ENCODE measurements around the gene GRIPAP1. TPM values are rescaled to one million over a fixed set of nuclear protein-coding genes. Genes with fewer than 3 reads are reported as not detected.

GRIPAP1 gene
- total RNA-seq, 1 experiment from 2014 or later = 92.8 TPM

- TF ChIP-seq CTCF (IDR thresholded peaks at IDR 0.05; ENCODE audit: unreplicated experiment) = no peak
- intact Hi-C loops (cut with micrococcal nuclease; ENCODE audit: unreplicated experiment) = no loop called here
- no TSS peak for BruUV-seq (replicated peaks)
- Mint-ChIP-seq H3K27ac (ENCODE audit: unreplicated experiment) (no peak overlapping the region), H3K4me3 (ENCODE audit: low read depth, unreplicated experiment) (no peak overlapping the region), H3K9me3 (ENCODE audit: low read depth, unreplicated experiment) (no peaks in the 10 kb centered on the region), H3K27me3 (ENCODE audit: unreplicated experiment) (no peaks in the 10 kb centered on the region), H3K4me1 (ENCODE audit: low read depth, unreplicated experiment) (no peaks in the 10 kb centered on the region), H3K36me3 (ENCODE audit: insufficient read depth, unreplicated experiment) (no peaks in the 10 kb centered on the region)
- CTCF ChIA-PET = no interaction called here
- no peak for DNase-seq
Measured at GRCh38 chrX:49019599-49020249, 17.7 kb upstream of the GRIPAP1 start.

GRCh38 chrX:49019050-49019449 is 17.0 kb upstream of the GRIPAP1 start:
- H3K27ac Mint-ChIP-seq (ENCODE audit: unreplicated experiment) = no peak overlapping the region
- H3K4me3 Mint-ChIP-seq (ENCODE audit: low read depth, unreplicated experiment) = no peak overlapping the region
- no peak for TF ChIP-seq CTCF (IDR thresholded peaks at IDR 0.05; ENCODE audit: unreplicated experiment)
- no peaks in the 10 kb centered on the region for H3K4me1 Mint-ChIP-seq (ENCODE audit: low read depth, unreplicated experiment)
- no peaks in the 10 kb centered on the region for H3K27me3 Mint-ChIP-seq (ENCODE audit: unreplicated experiment)
- H3K9me3 Mint-ChIP-seq (ENCODE audit: low read depth, unreplicated experiment) = no peaks in the 10 kb centered on the region
- no TSS peak for BruUV-seq (replicated peaks)
- DNase-seq = no peak
- intact Hi-C loops (cut with micrococcal nuclease; ENCODE audit: unreplicated experiment) = no loop called here
- no peaks in the 10 kb centered on the region for H3K36me3 Mint-ChIP-seq (ENCODE audit: insufficient read depth, unreplicated experiment)
- CTCF ChIA-PET = no interaction called here

GRCh38 chrX:49003696-49004095 is 1.6 kb upstream of the GRIPAP1 start:
- DNase-seq = no peak
- no peaks in the 10 kb centered on the region for H3K27me3 Mint-ChIP-seq (ENCODE audit: unreplicated experiment)
- H3K4me3 Mint-ChIP-seq (ENCODE audit: low read depth, unreplicated experiment) = no peak overlapping the region
- H3K9me3 Mint-ChIP-seq (ENCODE audit: low read depth, unreplicated experiment) = no peaks in the 10 kb centered on the region
- intact Hi-C loops (cut with micrococcal nuclease; ENCODE audit: unreplicated experiment) = loop anchor here (5.0 kb wide), 1 partner anchor 39 kb away; the partner anchor contains the start of gene TFE3
- TF ChIP-seq CTCF (IDR thresholded peaks at IDR 0.05; ENCODE audit: unreplicated experiment) = no peak
- peaks cover 36% of the 10 kb centered on the region for H3K36me3 Mint-ChIP-seq (ENCODE audit: insufficient read depth, unreplicated experiment)
- H3K4me1 Mint-ChIP-seq (ENCODE audit: low read depth, unreplicated experiment) = peaks cover 14% of the 10 kb centered on the region
- H3K27ac Mint-ChIP-seq (ENCODE audit: unreplicated experiment) = peak overlapping the region; percentile 79
- CTCF ChIA-PET = interaction anchor here (0.5 kb wide), 1 partner anchor 103 kb away, joined by 9 read pairs; no protein-coding TSS in a partner anchor
- BruUV-seq (replicated peaks) = no TSS peak

GRCh38 chrX:49001521-49002090 is 458 bp downstream of the GRIPAP1 start:
- no peak for TF ChIP-seq CTCF (IDR thresholded peaks at IDR 0.05; ENCODE audit: unreplicated experiment)
- no peaks in the 10 kb centered on the region for H3K27me3 Mint-ChIP-seq (ENCODE audit: unreplicated experiment)
- H3K4me3 Mint-ChIP-seq (ENCODE audit: low read depth, unreplicated experiment) = peak overlapping the region; percentile 99
- intact Hi-C loops (cut with micrococcal nuclease; ENCODE audit: unreplicated experiment) = loop anchor here (5.0 kb wide), 1 partner anchor 41 kb away; the partner anchor contains the start of gene TFE3
- H3K36me3 Mint-ChIP-seq (ENCODE audit: insufficient read depth, unreplicated experiment) = peaks cover 45% of the 10 kb centered on the region
- CTCF ChIA-PET = interaction anchor here (0.5 to 1.8 kb wide), 6 partner anchors 10 to 189 kb away, joined by 3 to 16 read pairs (median 5); partner anchors contain the start of gene TFE3
- peaks cover 26% of the 10 kb centered on the region for H3K4me1 Mint-ChIP-seq (ENCODE audit: low read depth, unreplicated experiment)
- TSS peak; percentile 29 for BruUV-seq (replicated peaks)
- DNase-seq = peak; percentile 1
- peak overlapping the region; percentile 97 for H3K27ac Mint-ChIP-seq (ENCODE audit: unreplicated experiment)
- H3K9me3 Mint-ChIP-seq (ENCODE audit: low read depth, unreplicated experiment) = no peaks in the 10 kb centered on the region
